H1 (cell line): Measurements from ENCODE around the gene CRYGB. TPM values are rescaled to one million over a fixed set of nuclear protein-coding genes. Genes with fewer than 3 reads are reported as not detected.

ENCODE experiments used
- CTCF ChIA-PET: fragments of 300-600 bp; sonication (Branson Sonifier 250); formaldehyde crosslinking; loops from one replicate; lab custom pipeline; 2021; ENCODE audit not compliant: partially characterized antibody; lab: Charles Lee
- POLR2A ChIA-PET: fragments of 300-600 bp; sonication (Branson Sonifier 250); formaldehyde crosslinking; loops from one replicate; lab custom pipeline; 2021; ENCODE audit warnings: inconsistent platforms; ENCODE audit not compliant: partially characterized antibody; lab: Charles Lee
- DNase-seq, 2 experiments: peaks; one replicate each; pipeline versions ENCODE4 v3.0.0 to v3.0.0-alpha.2; 2010 to 2022; ENCODE audit warnings: low spot score in 2 of 2, low read depth in 1 of 2, mixed read lengths in 1 of 2
- FAIRE-seq: peaks from 2 replicates; lab custom pipeline; 2011; peaks lifted over from hg19 to GRCh38; lab: Jason Lieb, UNC
- H2AFZ ChIP-seq: 2 replicates; pipeline ENCODE4 v1.8.1; 2012; ENCODE audit warnings: low read length, inconsistent platforms
- H2AK5ac ChIP-seq: 2 replicates; pipeline ENCODE4 v1.6.1; 2013; ENCODE audit warnings: low read depth, low read length
- H2BK120ac ChIP-seq: replicated peaks from 2 replicates; pipeline ENCODE3; 2013; ENCODE audit warnings: low read depth, low read length, inconsistent platforms
- H2BK12ac ChIP-seq: 2 replicates; pipeline ENCODE4 v1.6.1; 2013; ENCODE audit warnings: low read depth, low read length
- H2BK15ac ChIP-seq: 2 replicates; pipeline ENCODE4 v1.6.1; 2013; ENCODE audit warnings: low read length
- H2BK20ac ChIP-seq: 2 replicates; pipeline ENCODE4 v1.6.1; 2013; ENCODE audit warnings: low read length
- H2BK5ac ChIP-seq: 2 replicates; pipeline ENCODE4 v1.6.1; 2013; ENCODE audit warnings: low read depth, low read length
- H3K14ac ChIP-seq: 2 replicates; pipeline ENCODE4 v1.6.1; 2013; ENCODE audit warnings: inconsistent platforms; ENCODE audit not compliant: insufficient read length
- H3K18ac ChIP-seq: 2 replicates; pipeline ENCODE4 v1.6.1; 2013; ENCODE audit warnings: low read length; ENCODE audit errors: extremely low read depth
- H3K23ac ChIP-seq: 2 replicates; pipeline ENCODE4 v1.6.1; 2013; ENCODE audit warnings: inconsistent platforms; ENCODE audit not compliant: insufficient read length
- H3K23me2 ChIP-seq: 2 replicates; pipeline ENCODE4 v1.6.1; 2013; ENCODE audit warnings: low read depth, low read length
- H3K27ac ChIP-seq: 2 replicates; pipeline ENCODE4 v1.6.1; 2011; ENCODE audit warnings: low read depth, low read length, inconsistent platforms
- H3K27me3 ChIP-seq, 4 experiments: replicated peaks in 1 of 4; 1 replicate in 1 of 4; 2 replicates in 3 of 4; pipeline versions ENCODE4 v1.6.1 to v1.8.1; 2011 to 2013; ENCODE audit warnings: low read length in 3 of 4, mild to moderate bottlenecking in 3 of 4, inconsistent platforms in 2 of 4, mixed read lengths in 2 of 4, moderate library complexity in 1 of 4; ENCODE audit not compliant: control insufficient read depth in 3 of 4, insufficient read depth in 3 of 4; ENCODE audit errors: extremely low read depth in 1 of 4
- H3K36me3 ChIP-seq, 4 experiments: 2 replicates each; pipeline versions ENCODE4 v1.6.1 to v1.8.1; 2011 to 2013; ENCODE audit warnings: mild to moderate bottlenecking in 4 of 4, low read length in 3 of 4, moderate library complexity in 2 of 4, control low read depth in 1 of 4, inconsistent platforms in 1 of 4; ENCODE audit not compliant: insufficient read depth in 4 of 4, control insufficient read depth in 2 of 4
- H3K4ac ChIP-seq: replicated peaks from 2 replicates; pipeline ENCODE3; 2013; ENCODE audit warnings: low read length, low read depth, mixed read lengths, inconsistent platforms; ENCODE audit not compliant: insufficient read length
- H3K4me1 ChIP-seq, 4 experiments: replicated peaks in 1 of 4; 1 replicate in 1 of 4; 2 replicates in 3 of 4; pipeline versions ENCODE4 v1.6.1 to v1.8.1; 2011 to 2013; ENCODE audit warnings: low read length in 3 of 4, inconsistent platforms in 2 of 4, mixed read lengths in 1 of 4; ENCODE audit not compliant: insufficient read depth in 4 of 4, control insufficient read depth in 3 of 4
- H3K4me2 ChIP-seq, 2 experiments: 2 replicates each; pipeline versions ENCODE4 v1.6.1 to v1.8.1; 2011 to 2013; ENCODE audit warnings: low read depth in 2 of 2, low read length in 2 of 2, control low read depth in 1 of 2, inconsistent platforms in 1 of 2, mild to moderate bottlenecking in 1 of 2; ENCODE audit not compliant: insufficient read depth in 1 of 2
- H3K4me3 ChIP-seq, 4 experiments: fragments of 200-600, 300-600 bp in 1 of 4; sonication (generic), shearing (Covaris generic), sonication (Bioruptor Twin) in 1 of 4; 2 replicates each; pipeline versions ENCODE4 v1.5.1 to v1.8.1; 2011 to 2016; ENCODE audit warnings: low read length in 4 of 4, low read depth in 3 of 4, control low read depth in 2 of 4, inconsistent platforms in 2 of 4, mild to moderate bottlenecking in 2 of 4, mixed read lengths in 1 of 4, moderate library complexity in 1 of 4; ENCODE audit not compliant: insufficient read depth in 2 of 4; ENCODE audit errors: extremely low read depth in 1 of 4
- H3K56ac ChIP-seq: replicated peaks from 2 replicates; pipeline ENCODE3; 2013; ENCODE audit warnings: low read depth, mild to moderate bottlenecking, mixed read lengths, low read length, inconsistent platforms; ENCODE audit not compliant: insufficient read length
- H3K79me1 ChIP-seq: 2 replicates; pipeline ENCODE4 v1.6.1; 2013; ENCODE audit warnings: low read depth, low read length, control low read depth
- H3K79me2 ChIP-seq, 2 experiments: 2 replicates each; pipeline versions ENCODE4 v1.6.1 to v1.8.1; 2012 to 2013; ENCODE audit warnings: low read length in 2 of 2, mild to moderate bottlenecking in 2 of 2, inconsistent platforms in 1 of 2; ENCODE audit not compliant: insufficient read depth in 2 of 2, control insufficient read depth in 1 of 2
- H3K9ac ChIP-seq, 4 experiments: replicated peaks in 1 of 4; 1 replicate in 1 of 4; 2 replicates in 3 of 4; pipeline versions ENCODE4 v1.6.1 to v1.8.1; 2011 to 2013; ENCODE audit warnings: low read depth in 3 of 4, low read length in 3 of 4, control low read depth in 2 of 4, mild to moderate bottlenecking in 2 of 4, moderate library complexity in 2 of 4, inconsistent platforms in 1 of 4; ENCODE audit errors: extremely low read depth in 1 of 4
- H3K9me3 ChIP-seq, 2 experiments: 2 replicates each; pipeline versions ENCODE4 v1.6.1 to v1.8.1; 2012 to 2013; ENCODE audit warnings: mild to moderate bottlenecking in 2 of 2, moderate library complexity in 2 of 2, control low read depth in 1 of 2, inconsistent platforms in 1 of 2, low read depth in 1 of 2, low read length in 1 of 2, mixed read lengths in 1 of 2; ENCODE audit not compliant: insufficient read depth in 2 of 2
- H4K20me1 ChIP-seq, 2 experiments: replicated peaks in 1 of 2; 2 replicates each; pipeline versions ENCODE3 to v1.8.1; 2011 to 2013; ENCODE audit warnings: inconsistent platforms in 2 of 2, low read length in 2 of 2, mild to moderate bottlenecking in 1 of 2; ENCODE audit not compliant: insufficient read depth in 2 of 2, control insufficient read depth in 1 of 2
- H4K5ac ChIP-seq: 2 replicates; pipeline ENCODE4 v1.6.1; 2013; ENCODE audit warnings: low read length, low read depth, mixed read lengths, inconsistent platforms; ENCODE audit not compliant: insufficient read length
- H4K8ac ChIP-seq: 2 replicates; pipeline ENCODE4 v1.8.0; 2013; ENCODE audit warnings: mild to moderate bottlenecking, moderate library complexity, low read length, inconsistent platforms; ENCODE audit not compliant: insufficient read depth; ENCODE audit errors: extremely low read depth
- H4K91ac ChIP-seq: replicated peaks from 2 replicates; pipeline ENCODE3; 2013; ENCODE audit warnings: low read length, mixed read lengths, inconsistent platforms; ENCODE audit not compliant: insufficient read length
- BCL11A ChIP-seq, 2 experiments: IDR thresholded peaks; one replicate each; pipeline ENCODE4 v1.6.1; 2011; ENCODE audit warnings: low read depth in 2 of 2, low read length in 2 of 2, mild to moderate bottlenecking in 2 of 2
- EGR1 ChIP-seq: IDR thresholded peaks from 2 replicates; pipeline ENCODE4 v1.6.1; 2011; ENCODE audit warnings: low read depth, low read length, borderline replicate concordance
- KDM5A ChIP-seq: fragments of 200-600 bp; IDR thresholded peaks from 2 replicates; pipeline ENCODE4 v1.7.1; 2012; ENCODE audit warnings: mild to moderate bottlenecking, low read length, inconsistent platforms, mixed read lengths
- SP2 ChIP-seq: IDR thresholded peaks from 2 replicates; pipeline ENCODE4 v1.6.1; 2012; ENCODE audit warnings: mild to moderate bottlenecking, low read length, inconsistent platforms
- WGBS, 2 experiments: shearing (Covaris generic) in 1 of 2; methylation state at CpG; one replicate each; pipeline versions ENCODE4 v1.1.6 to v1.1.7; 2013 to 2015; ENCODE audit warnings: low lambda C conversion rate in 2 of 2, mixed read lengths in 2 of 2, inconsistent platforms in 1 of 2, low coverage in 1 of 2, missing lambda C conversion rate in 1 of 2; ENCODE audit not compliant: insufficient replicate concordance in 2 of 2, insufficient coverage in 1 of 2, insufficient read length in 1 of 2; ENCODE audit errors: extremely low coverage in 1 of 2, missing lambda C conversion rate in 1 of 2; 5-methylcytosine and 5-hydroxymethylcytosine counted together
- polyA plus RNA-seq, 7 experiments: library from polyadenylated mRNA; depleted of rRNA in 3 of 7; stranded (reverse) in 5 of 7; unstranded in 2 of 7; fragments of >200 nt in 5 of 7; fragments of 200-250 nt in 2 of 7; gene quantifications; 1 replicate in 5 of 7; 2 replicates in 1 of 7; 4 replicates in 1 of 7; pipeline versions ENCODE4 v1.2.1 to v1.2.3, GENCODE V29; 2011 to 2013; ENCODE audit warnings: missing spikeins in 2 of 7, mixed read lengths in 2 of 7
- total RNA-seq: library from RNA; stranded (reverse); fragmentation: NEBNext Ultra II Directional; extraction: Animal tissue kit (Norgen Biotek cat#: 25700); gene quantifications from 2 replicates; pipeline ENCODE4 v1.2.1, GENCODE V29; 2021

The CRYGB gene
- total and polyA plus RNA-seq, 2 of the 8 experiments (the other 6 are each of a cell fraction or from before 2014, with no cell fraction given), result 0.38 TPM; not detected in 1

GRCh38 chr2:208136716-208137094, 9.3 kb downstream of the CRYGB start:
- H3K9ac ChIP-seq, result no peak overlapping the region
- H3K14ac ChIP-seq, result no peak overlapping the region
- no peak overlapping the region for H3K4me2 ChIP-seq
- no peak overlapping the region for H3K4ac ChIP-seq
- H3K79me2 ChIP-seq, result no peaks in the 10 kb centered on the region
- 89% methylated on average over 2 of the region's 2 CpGs; no CpG with 5 or more reads in 1 of the 2 experiments for WGBS, 2 experiments
- no peaks in the 10 kb centered on the region for H4K20me1 ChIP-seq
- H3K79me1 ChIP-seq, result no peaks in the 10 kb centered on the region
- no peak overlapping the region for H3K27ac ChIP-seq
- peak overlapping the region; percentile 58; the same call in 1 of the 2 replicates for H2AFZ ChIP-seq
- H2BK15ac ChIP-seq, result no peak overlapping the region
- no peak overlapping the region for H2BK12ac ChIP-seq
- no peak overlapping the region for H3K4me3 ChIP-seq
- H4K8ac ChIP-seq, result no peak overlapping the region
- FAIRE-seq (no peak), DNase-seq (no peak)
- H4K91ac ChIP-seq, result no peak overlapping the region
- no peaks in the 10 kb centered on the region for H3K27me3 ChIP-seq
- H4K5ac ChIP-seq, result no peak overlapping the region
- no peak overlapping the region for H2BK5ac ChIP-seq
- CTCF ChIA-PET, result interaction anchor here (0.6 to 2.7 kb wide), 5 partner anchors 11 to 292 kb away, joined by 3 to 10 read pairs (median 3); no protein-coding TSS in a partner anchor
- no peak overlapping the region for H3K23ac ChIP-seq
- no peaks in the 10 kb centered on the region; a peak in 1 of 4 replicates for H3K9me3 ChIP-seq
- no peak overlapping the region for H3K56ac ChIP-seq
- no peaks in the 10 kb centered on the region for H3K36me3 ChIP-seq
- H3K18ac ChIP-seq, result no peak overlapping the region
- TF ChIP-seq EGR1, result no peak
- TF ChIP-seq SP2, result no peak
- no peak for TF ChIP-seq KDM5A
- no peak for TF ChIP-seq BCL11A (IDR thresholded peaks at IDR 0.05; ENCODE audit: low read depth in 2 of 2, low read length in 2 of 2)
- no peaks in the 10 kb centered on the region for H3K4me1 ChIP-seq
- no peak overlapping the region for H2BK20ac ChIP-seq
- no peaks in the 10 kb centered on the region for H3K23me2 ChIP-seq
- no peak overlapping the region for H2BK120ac ChIP-seq
- H2AK5ac ChIP-seq, result no peak overlapping the region
- POLR2A ChIA-PET, result no interaction called here
